MG63 (cell line): ENCODE results near the gene KCTD8. TPM values are rescaled to one million over a fixed set of nuclear protein-coding genes. Genes with fewer than 3 reads are reported as not detected.

ENCODE experiments used
- DNase-seq: peaks from one replicate; pipeline ENCODE4 v3.0.0-alpha.2; 2020
- H3K27me3 ChIP-seq: fragments of 250-450 bp; sonication (Bioruptor Pico); 2 replicates; pipeline ENCODE4 v1.5.1; 2020; ENCODE audit warnings: mild to moderate bottlenecking, moderate library complexity
- H3K36me3 ChIP-seq: fragments of 250-450 bp; sonication (Bioruptor Pico); 2 replicates; pipeline ENCODE4 v1.5.1; 2020; ENCODE audit warnings: mild to moderate bottlenecking, moderate library complexity
- H3K4me3 ChIP-seq: fragments of 250-450 bp; sonication (Bioruptor Pico); 2 replicates; pipeline ENCODE4 v1.5.1; 2020; ENCODE audit warnings: mild to moderate bottlenecking, moderate library complexity
- H3K9me3 ChIP-seq: fragments of 250-450 bp; sonication (Bioruptor Pico); 2 replicates; pipeline ENCODE4 v1.5.1; 2020; ENCODE audit warnings: mild to moderate bottlenecking, moderate library complexity
- total RNA-seq: library from RNA; depleted of rRNA; stranded (reverse); fragments of >200 nt; shearing (Covaris generic); gene quantifications from 2 replicates; pipeline ENCODE4 v1.2.3, GENCODE V29; 2014; ENCODE audit warnings: low replicate concordance; rRNA removed

Gene KCTD8
- total RNA-seq, 1 experiment from 2014 or later, result not detected

DNA sequence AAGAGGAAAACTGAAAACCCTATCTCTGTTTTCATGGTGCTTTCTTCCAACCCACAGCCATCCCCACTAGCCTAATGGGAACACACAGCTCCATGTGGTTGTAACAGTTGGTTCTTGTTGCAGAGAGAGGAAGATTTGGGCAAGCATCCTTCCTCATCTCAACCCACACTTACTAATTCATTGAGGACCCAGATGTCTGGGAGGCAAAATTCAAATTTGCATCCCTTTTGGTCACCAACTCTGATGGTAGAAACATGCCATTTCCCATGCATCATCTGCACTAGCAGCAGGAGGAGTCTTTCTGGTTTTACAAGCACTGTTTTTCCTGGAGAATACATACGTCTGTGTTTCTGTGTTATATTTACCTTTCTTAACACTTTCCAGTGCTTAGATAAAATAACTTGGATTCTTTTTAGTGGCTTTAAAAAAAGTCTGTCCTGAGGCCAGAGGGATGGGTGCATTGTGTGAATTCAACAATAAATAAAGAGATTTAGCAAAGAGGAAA is 301.0 kb downstream of the KCTD8 start:
- Histone ChIP-seq H3K9me3 (peaks cover 8% of the 10 kb centered on the region; the same call in 1 of the 2 replicates), H3K27me3 (no peaks in the 10 kb centered on the region; the same call in none of the 2 replicates), H3K36me3 (no peaks in the 10 kb centered on the region), H3K4me3 (no peak overlapping the region)
- DNase-seq, result no peak

DNA sequence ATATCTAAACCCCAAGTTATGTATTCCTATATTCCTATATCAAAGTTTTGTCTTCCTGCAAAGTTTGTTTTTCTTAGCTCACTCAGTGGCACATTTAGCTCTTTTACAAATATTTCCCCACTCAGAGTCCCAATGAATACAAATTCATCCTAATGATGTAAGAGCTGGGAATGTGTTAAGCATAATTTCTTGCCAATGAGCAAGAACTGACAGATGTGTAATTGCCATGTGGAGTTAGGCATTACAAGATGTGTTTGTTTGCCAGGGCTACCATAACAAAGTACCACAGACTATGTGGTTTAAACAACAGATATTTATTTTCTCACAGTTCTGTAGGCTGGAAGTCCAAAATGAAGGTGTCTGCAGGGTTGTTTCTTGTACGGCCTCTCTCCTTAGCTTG is 302.1 kb downstream of the KCTD8 start:
- no peaks in the 10 kb centered on the region for H3K36me3 ChIP-seq
- H3K9me3 ChIP-seq, result peaks cover 8% of the 10 kb centered on the region; the same call in 1 of the 2 replicates
- no peak overlapping the region for H3K4me3 ChIP-seq
- no peak for DNase-seq
- H3K27me3 ChIP-seq, result no peaks in the 10 kb centered on the region; the same call in 1 of the 2 replicates

DNA sequence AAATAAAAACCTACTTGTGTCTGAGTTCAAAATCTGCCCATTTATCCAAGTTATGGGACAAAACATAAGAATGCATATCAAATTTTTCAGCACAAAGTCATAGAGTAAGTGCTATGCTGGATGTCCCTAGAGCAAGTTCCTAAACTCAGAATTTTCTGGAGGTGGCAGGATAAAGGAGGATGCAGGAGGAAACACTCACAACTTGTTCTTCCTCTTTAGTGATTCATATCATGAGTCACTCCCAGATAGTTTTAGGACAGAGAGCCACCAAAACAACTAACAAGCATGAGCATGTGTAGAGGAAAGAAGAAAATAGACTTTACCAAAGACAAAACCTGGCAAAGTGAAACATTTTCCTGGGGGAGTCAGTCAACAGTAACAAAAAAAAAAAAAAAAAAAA is 302.7 kb downstream of the KCTD8 start:
- DNase-seq, result no peak
- no peaks in the 10 kb centered on the region for H3K36me3 ChIP-seq

DNA sequence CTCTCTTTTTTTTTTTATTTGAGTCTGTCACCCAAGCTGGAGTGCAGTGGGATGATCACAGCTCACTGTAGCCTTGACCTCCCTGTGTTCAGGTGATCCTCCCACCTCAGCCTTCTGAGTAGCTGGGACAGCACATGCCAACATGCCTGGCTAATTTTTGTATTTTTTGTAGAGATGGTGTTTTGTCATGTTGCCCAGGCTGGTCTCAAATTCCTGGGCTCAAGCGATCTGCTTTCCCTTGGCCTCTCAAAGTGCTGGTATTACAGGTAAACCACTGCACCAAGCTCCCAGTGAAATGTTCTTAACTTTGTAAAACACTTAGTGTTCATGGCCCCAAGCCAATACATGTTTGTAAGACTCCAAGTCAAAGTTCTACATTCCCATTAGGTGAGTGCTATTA is 316.1 kb downstream of the KCTD8 start:
- no peak for DNase-seq
- no peaks in the 10 kb centered on the region for H3K27me3 ChIP-seq
- no peaks in the 10 kb centered on the region for H3K36me3 ChIP-seq
- H3K9me3 ChIP-seq, result no peaks in the 10 kb centered on the region
- no peak overlapping the region for H3K4me3 ChIP-seq

More for the DNA sequence above, 302.7 kb downstream of the KCTD8 start:
- Histone ChIP-seq H3K9me3 (peaks cover 8% of the 10 kb centered on the region; the same call in 1 of the 2 replicates), H3K27me3 (no peaks in the 10 kb centered on the region), H3K4me3 (no peak overlapping the region)

Other genes starting within 250 kb of the KCTD8 start
- gene YIPF7, start 202.8 kb upstream of the KCTD8 start, total RNA-seq, result not detected in 2 replicates
- 4.2 and 8.1 TPM in 2 replicates for gene GUF1, start 229.6 kb upstream of the KCTD8 start, total RNA-seq